Neutrophil (primary cell): ENCODE data around the gene TMEM217.
A peak's percentile ranks its signal among the peaks of the same experiment; 100 is the strongest.

ENCODE experiments used
- H3K27ac ChIP-seq: fragments of 200-600 bp; sonication (generic); 2 replicates; pipeline ENCODE4 v1.5.1; 2016; ENCODE audit warnings: mild to moderate bottlenecking, moderate library complexity
- H3K27me3 ChIP-seq: fragments of 200-600 bp; sonication (generic); 2 replicates; pipeline ENCODE4 v1.6.0; 2016; ENCODE audit warnings: mild to moderate bottlenecking
- H3K36me3 ChIP-seq: fragments of 200-600 bp; sonication (generic); 2 replicates; pipeline ENCODE4 v1.5.1; 2017
- H3K4me1 ChIP-seq, 2 experiments: fragments of 200-600 bp in 1 of 2; sonication (generic) in 1 of 2; 1 replicate in 1 of 2; 2 replicates in 1 of 2; pipeline versions ENCODE4 v1.5.1 to v1.6.1; 2013 to 2016; ENCODE audit warnings: low read depth in 1 of 2, low read length in 1 of 2, mild to moderate bottlenecking in 1 of 2, moderate library complexity in 1 of 2; ENCODE audit not compliant: control insufficient read depth in 1 of 2, insufficient read depth in 1 of 2
- H3K4me3 ChIP-seq, 2 experiments: fragments of 200-600 bp in 1 of 2; sonication (generic) in 1 of 2; 1 replicate in 1 of 2; 2 replicates in 1 of 2; pipeline ENCODE4 v1.5.1; 2013 to 2016; ENCODE audit warnings: low read depth in 1 of 2, low read length in 1 of 2, mild to moderate bottlenecking in 1 of 2, moderate library complexity in 1 of 2
- H3K9me3 ChIP-seq: fragments of 200-600 bp; sonication (generic); 2 replicates; pipeline ENCODE4 v1.5.1; 2016
- CTCF ChIP-seq: fragments of 200-600 bp; sonication (generic); IDR thresholded peaks from 2 replicates; pipeline ENCODE4 v1.5.1; 2016; ENCODE audit warnings: antibody characterized with exemption

The TMEM217 gene

GRCh38 chr6:37254881-37255280 is 3.1 kb downstream of the TMEM217 start:
- no peak for TF ChIP-seq CTCF
- no peaks in the 10 kb centered on the region for H3K36me3 ChIP-seq

GRCh38 chr6:37253486-37254007 is 4.4 kb downstream of the TMEM217 start:
- Histone ChIP-seq H3K27ac (no peak overlapping the region), H3K27me3 (no peaks in the 10 kb centered on the region), H3K36me3 (no peaks in the 10 kb centered on the region), H3K9me3 (no peaks in the 10 kb centered on the region), H3K4me3 (no peak overlapping the region), H3K4me1 (peaks cover 20 to 24% of the 10 kb centered on the region in 2 experiments)
- no peak for TF ChIP-seq CTCF

More at GRCh38 chr6:37254881-37255280, 3.1 kb downstream of the TMEM217 start:
- Histone ChIP-seq H3K4me3 (no peak overlapping the region), H3K9me3 (no peaks in the 10 kb centered on the region), H3K27me3 (no peaks in the 10 kb centered on the region), H3K4me1 (peaks cover 31 to 34% of the 10 kb centered on the region in 2 experiments), H3K27ac (no peak overlapping the region)

- TF ChIP-seq CTCF, result no peak
- no peaks in the 10 kb centered on the region for H3K9me3 ChIP-seq
- peaks cover 5 to 7% of the 10 kb centered on the region in 2 experiments for H3K4me1 ChIP-seq
- no peak overlapping the region for H3K4me3 ChIP-seq
- H3K27me3 ChIP-seq, result no peaks in the 10 kb centered on the region
- no peak overlapping the region for H3K27ac ChIP-seq
- H3K36me3 ChIP-seq, result no peaks in the 10 kb centered on the region
Observed at GRCh38 chr6:37251211-37251780, 6.6 kb downstream of the TMEM217 start.

GRCh38 chr6:37244430-37245310 is 13.3 kb downstream of the TMEM217 start:
- TF ChIP-seq CTCF, result no peak
- Histone ChIP-seq H3K27me3 (no peaks in the 10 kb centered on the region), H3K36me3 (no peaks in the 10 kb centered on the region), H3K4me1 (peaks cover 22% of the 10 kb centered on the region in 2 experiments), H3K9me3 (no peaks in the 10 kb centered on the region), H3K27ac (peak overlapping the region; percentile 63), H3K4me3 (no peak overlapping the region)

GRCh38 chr6:37243816-37244370 is 14.1 kb downstream of the TMEM217 start:
- Histone ChIP-seq H3K36me3 (no peaks in the 10 kb centered on the region), H3K27me3 (no peaks in the 10 kb centered on the region), H3K9me3 (no peaks in the 10 kb centered on the region), H3K4me3 (no peak overlapping the region), H3K27ac (peak overlapping the region; percentile 63), H3K4me1 (peaks cover 22 to 25% of the 10 kb centered on the region in 2 experiments)
- no peak for TF ChIP-seq CTCF
